ENCODE data around the gene CTH. TPM values are rescaled to one million over a fixed set of nuclear protein-coding genes. Genes with fewer than 3 reads are reported as not detected.

CTH gene
- total RNA-seq, 1 experiment from 2014 or later, result 14.7 TPM

DNA sequence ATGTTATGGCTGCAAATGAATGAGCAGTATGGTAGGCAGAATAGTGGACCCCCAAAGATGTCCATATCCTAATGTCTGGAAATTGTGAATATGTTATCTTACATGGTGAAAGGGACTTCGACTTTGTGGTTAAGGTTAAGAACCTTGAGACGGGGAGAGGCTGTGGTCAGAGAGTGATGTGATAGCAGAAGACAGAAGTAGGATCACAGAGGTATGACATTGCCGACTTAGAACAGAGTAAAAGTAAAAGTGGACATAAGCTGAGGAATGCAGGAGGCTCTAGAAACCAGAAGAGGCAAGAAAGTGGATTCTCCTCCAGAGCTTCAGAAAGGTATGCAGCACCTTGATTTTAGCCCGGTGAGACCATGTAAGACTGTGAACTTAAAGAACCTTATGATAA lies 74.6 kb downstream of the CTH start:
- Histone ChIP-seq H3K9me3 (ENCODE audit: control insufficient read depth in 1 of 2, insufficient read depth in 1 of 2, low read depth in 1 of 2, low read length in 2 of 2) (no peaks in the 10 kb centered on the region), H3K4me2 (ENCODE audit: low read length) (no peak overlapping the region), H3K36me3 (ENCODE audit: control insufficient read depth in 1 of 2, insufficient read depth in 2 of 2, low read length in 2 of 2) (no peaks in the 10 kb centered on the region), H2AFZ (ENCODE audit: low read depth, low read length, poor library complexity, severe bottlenecking) (no peak overlapping the region), H3K27ac (ENCODE audit: low read depth, low read length) (no peak overlapping the region), H3K9me2 (ENCODE audit: insufficient read depth) (no peaks in the 10 kb centered on the region), H3K4me3 (replicated peaks in 1 of 2; ENCODE audit: low read depth in 1 of 2, low read length in 2 of 2) (no peak overlapping the region), H3K27me3 (ENCODE audit: insufficient read depth, low read length) (no peaks in the 10 kb centered on the region), H4K20me1 (ENCODE audit: insufficient read depth) (no peaks in the 10 kb centered on the region), H3K9ac (ENCODE audit: low read length) (no peak overlapping the region), H3K4me1 (ENCODE audit: control insufficient read depth in 1 of 2, insufficient read depth in 2 of 2, low read length in 2 of 2) (peaks cover 0 to 7% of the 10 kb centered on the region in 2 experiments; a peak in 1 of 4 replicates), H3K79me2 (ENCODE audit: insufficient read depth, low read length) (no peaks in the 10 kb centered on the region)
- ATAC-seq (no peak), DNase-seq (ENCODE audit: low read depth, low spot score) (no peak)
- ChIA-PET RAD21 (ENCODE audit: low non-redundant PET in 1 of 2, low total read pairs in 2 of 2, uncharacterized antibody in 2 of 2, unreplicated experiment in 2 of 2) (no interaction called here), CTCF (no interaction called here), POLR2A (no interaction called here)
- intact Hi-C loops (cut with micrococcal nuclease), result no loop called here
- TF ChIP-seq SP1 (IDR thresholded peaks at IDR 0.05; ENCODE audit: low read depth) (no peak), MAX (IDR thresholded peaks at IDR 0.05) (no peak), JUND (IDR thresholded peaks at IDR 0.05) (no peak), ATF3 (IDR thresholded peaks at IDR 0.05) (no peak), EZH2phosphoT487 (IDR thresholded peaks at IDR 0.05; ENCODE audit: borderline replicate concordance) (no peak), ZBTB33 (IDR thresholded peaks at IDR 0.05; ENCODE audit: extremely low read depth, insufficient replicate concordance, low read length) (no peak), SIN3A (IDR thresholded peaks at IDR 0.05; ENCODE audit: low read depth) (no peak), FOSL1 (IDR thresholded peaks at IDR 0.05; ENCODE audit: low read depth) (no peak), EGR1 (IDR thresholded peaks at IDR 0.05; ENCODE audit: low read depth) (no peak), RAD21 (IDR thresholded peaks at IDR 0.05; ENCODE audit: low read depth) (no peak)
- TF ChIP-seq, protein P1, sequence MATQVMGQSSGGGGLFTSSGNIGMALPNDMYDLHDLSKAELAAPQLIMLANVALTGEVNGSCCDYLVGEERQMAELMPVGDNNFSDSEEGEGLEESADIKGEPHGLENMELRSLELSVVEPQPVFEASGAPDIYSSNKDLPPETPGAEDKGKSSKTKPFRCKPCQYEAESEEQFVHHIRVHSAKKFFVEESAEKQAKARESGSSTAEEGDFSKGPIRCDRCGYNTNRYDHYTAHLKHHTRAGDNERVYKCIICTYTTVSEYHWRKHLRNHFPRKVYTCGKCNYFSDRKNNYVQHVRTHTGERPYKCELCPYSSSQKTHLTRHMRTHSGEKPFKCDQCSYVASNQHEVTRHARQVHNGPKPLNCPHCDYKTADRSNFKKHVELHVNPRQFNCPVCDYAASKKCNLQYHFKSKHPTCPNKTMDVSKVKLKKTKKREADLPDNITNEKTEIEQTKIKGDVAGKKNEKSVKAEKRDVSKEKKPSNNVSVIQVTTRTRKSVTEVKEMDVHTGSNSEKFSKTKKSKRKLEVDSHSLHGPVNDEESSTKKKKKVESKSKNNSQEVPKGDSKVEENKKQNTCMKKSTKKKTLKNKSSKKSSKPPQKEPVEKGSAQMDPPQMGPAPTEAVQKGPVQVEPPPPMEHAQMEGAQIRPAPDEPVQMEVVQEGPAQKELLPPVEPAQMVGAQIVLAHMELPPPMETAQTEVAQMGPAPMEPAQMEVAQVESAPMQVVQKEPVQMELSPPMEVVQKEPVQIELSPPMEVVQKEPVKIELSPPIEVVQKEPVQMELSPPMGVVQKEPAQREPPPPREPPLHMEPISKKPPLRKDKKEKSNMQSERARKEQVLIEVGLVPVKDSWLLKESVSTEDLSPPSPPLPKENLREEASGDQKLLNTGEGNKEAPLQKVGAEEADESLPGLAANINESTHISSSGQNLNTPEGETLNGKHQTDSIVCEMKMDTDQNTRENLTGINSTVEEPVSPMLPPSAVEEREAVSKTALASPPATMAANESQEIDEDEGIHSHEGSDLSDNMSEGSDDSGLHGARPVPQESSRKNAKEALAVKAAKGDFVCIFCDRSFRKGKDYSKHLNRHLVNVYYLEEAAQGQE (IDR thresholded peaks at IDR 0.05; ENCODE audit: low read depth), result no peak
- BruUV-seq (replicated peaks), result no TSS peak
